Esophagus muscularis mucosa (tissue), 3 donors: ENCODE results near the gene CNR2.

Source experiments
- CTCF ChIP-seq, 3 experiments: fragments of 200-600 bp in 2 of 3; fragments of 450-650 bp in 1 of 3; sonication (generic) in 2 of 3; IDR thresholded peaks; one replicate each; pipeline ENCODE4 v1.5.1; 2017 to 2019; ENCODE audit warnings: antibody characterized with exemption in 3 of 3, mild to moderate bottlenecking in 2 of 3, moderate library complexity in 1 of 3
- POLR2AphosphoS5 ChIP-seq, 2 donors: sonication (generic); formaldehyde crosslinking; IDR thresholded peaks; one replicate each; pipeline ENCODE4 v1.6.1; 2017; ENCODE audit warnings: antibody characterized with exemption in 2 of 2

GRCh38 chr1:23910144-23910543 lies 3.0 kb downstream of the CNR2 start:
- no peak for TF ChIP-seq CTCF (IDR thresholded peaks at IDR 0.05)
- TF ChIP-seq POLR2AphosphoS5 (IDR thresholded peaks at IDR 0.05): no peak
